Peyer's patch (tissue), 4 donors: ENCODE results near the gene PDE6B.

Experiments
- CTCF ChIP-seq, 6 experiments: fragments of 450-650 bp in 4 of 6; fragments of 200-600 bp in 2 of 6; sonication (generic) in 1 of 6; IDR thresholded peaks; one replicate each; pipeline ENCODE4 v1.5.1; 2017 to 2019; ENCODE audit warnings: antibody characterized with exemption in 6 of 6, mild to moderate bottlenecking in 3 of 6, moderate library complexity in 1 of 6
- POLR2A ChIP-seq, 2 donors: fragments of 450-650 bp; IDR thresholded peaks; one replicate each; pipeline ENCODE4 v1.5.1; 2017; ENCODE audit warnings: antibody characterized with exemption in 2 of 2, mild to moderate bottlenecking in 2 of 2, moderate library complexity in 2 of 2

DNA sequence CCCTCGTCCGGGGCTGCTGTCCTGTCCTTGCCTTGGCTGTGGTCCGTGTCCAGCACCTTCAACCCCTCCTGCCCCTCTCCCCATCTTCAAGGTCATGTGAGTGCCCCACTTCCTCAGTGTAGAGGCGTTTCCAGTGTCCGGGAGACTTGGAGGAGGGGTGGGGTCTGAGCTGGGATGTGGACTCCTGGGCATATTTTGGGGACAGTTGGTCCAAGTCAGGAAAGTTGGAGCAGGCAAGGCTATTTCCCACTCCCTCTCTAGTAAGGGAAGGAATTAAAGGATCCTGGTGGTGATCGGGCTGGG is 83.2 kb downstream of the PDE6B start:
- TF ChIP-seq CTCF (IDR thresholded peaks at IDR 0.05) (no peak), POLR2A (IDR thresholded peaks at IDR 0.05) (no peak)
